Fibroblast of lung (primary cell): Measurements from ENCODE around the gene KIAA1328. TPM values are rescaled to one million over a fixed set of nuclear protein-coding genes. Genes with fewer than 3 reads are reported as not detected.
"Not testable (repeated sequence)": the region's sequence is repeated elsewhere in the genome, so short reads cannot be mapped to it uniquely, and the experiment has no call there.

Experiments
- DNase-seq, 2 donors: peaks; one replicate each; pipeline versions ENCODE4 v3.0.0 to v3.0.0-alpha.2; 2010; ENCODE audit warnings: low read depth in 2 of 2
- H2AFZ ChIP-seq: 2 replicates; pipeline ENCODE4 v1.5.1; 2012; ENCODE audit warnings: low read length, control low read depth, inconsistent platforms
- H3K27ac ChIP-seq: 2 replicates; pipeline ENCODE4 v1.5.1; 2011; ENCODE audit warnings: low read length, control low read depth; ENCODE audit not compliant: insufficient read depth
- H3K27me3 ChIP-seq: 2 replicates; pipeline ENCODE4 v1.5.1; 2011; ENCODE audit warnings: mild to moderate bottlenecking, low read length; ENCODE audit not compliant: control insufficient read depth, insufficient read depth
- H3K36me3 ChIP-seq: 2 replicates; pipeline ENCODE4 v1.5.1; 2011; ENCODE audit warnings: low read length; ENCODE audit not compliant: control insufficient read depth, insufficient read depth
- H3K4me1 ChIP-seq: 2 replicates; pipeline ENCODE4 v1.5.1; 2011; ENCODE audit warnings: low read length; ENCODE audit not compliant: control insufficient read depth, insufficient read depth; ENCODE audit errors: extremely low read depth
- H3K4me2 ChIP-seq: 2 replicates; pipeline ENCODE4 v1.5.1; 2011; ENCODE audit warnings: low read length, control low read depth; ENCODE audit not compliant: insufficient read depth; ENCODE audit errors: extremely low read depth
- H3K4me3 ChIP-seq, 4 experiments: fragments of 200-600 bp in 1 of 4; sonication (generic) in 1 of 4; replicated peaks in 1 of 4; 2 replicates each; pipeline ENCODE4 v1.5.1; 2011 to 2016; ENCODE audit warnings: low read length in 4 of 4, low read depth in 3 of 4, mild to moderate bottlenecking in 3 of 4, control low read depth in 2 of 4, inconsistent platforms in 1 of 4, mixed read lengths in 1 of 4; ENCODE audit not compliant: insufficient read depth in 1 of 4; ENCODE audit errors: control extremely low read depth in 1 of 4
- H3K79me2 ChIP-seq: 2 replicates; pipeline ENCODE4 v1.5.1; 2012; ENCODE audit warnings: mild to moderate bottlenecking, low read length, inconsistent platforms; ENCODE audit not compliant: control insufficient read depth, insufficient read depth
- H3K9ac ChIP-seq: 2 replicates; pipeline ENCODE4 v1.5.1; 2011; ENCODE audit warnings: mild to moderate bottlenecking, low read length, control low read depth; ENCODE audit not compliant: insufficient read depth
- H3K9me3 ChIP-seq: 2 replicates; pipeline ENCODE4 v1.5.1; 2012; ENCODE audit warnings: low read depth, low read length; ENCODE audit not compliant: control insufficient read depth, insufficient read depth
- H4K20me1 ChIP-seq: 2 replicates; pipeline ENCODE4 v1.5.1; 2011; ENCODE audit warnings: low read length; ENCODE audit not compliant: control insufficient read depth, insufficient read depth; ENCODE audit errors: extremely low read depth
- CTCF ChIP-seq, 2 donors: IDR thresholded peaks in 1 of 2; conservative IDR thresholded peaks in 1 of 2; 1 replicate in 1 of 2; 2 replicates in 1 of 2; pipeline ENCODE4 v1.5.1; 2011 to 2012; ENCODE audit warnings: low read length in 2 of 2, control low read depth in 1 of 2, inconsistent platforms in 1 of 2, low read depth in 1 of 2, mild to moderate bottlenecking in 1 of 2
- EZH2 ChIP-seq: IDR thresholded peaks from 2 replicates; pipeline ENCODE4 v1.5.1; 2012; ENCODE audit warnings: low read length, control low read depth, mild to moderate bottlenecking; ENCODE audit errors: missing control alignments
- polyA plus RNA-seq, 2 donors: library from polyadenylated mRNA; depleted of rRNA in 1 of 2; stranded (reverse) in 1 of 2; unstranded in 1 of 2; fragments of >200 nt; gene quantifications; 2 replicates each; pipeline ENCODE4 v1.2.1, GENCODE V29; 2011 to 2012; ENCODE audit warnings: missing spikeins in 1 of 2
- total RNA-seq: library from RNA; depleted of rRNA; stranded (reverse); fragments of >200 nt; gene quantifications from 2 replicates; pipeline ENCODE4 v1.2.1, GENCODE V29; 2014

Gene KIAA1328
- total and polyA plus RNA-seq, 2 donors (not counting 1 experiment from before 2014, with no cell fraction given) = 4.3 to 4.5 TPM

- H2AFZ ChIP-seq = no peak overlapping the region
- H3K27ac ChIP-seq = no peak overlapping the region
- H3K4me2 ChIP-seq = no peak overlapping the region
- H3K9me3 ChIP-seq = no peaks in the 10 kb centered on the region
- no peaks in the 10 kb centered on the region for H3K27me3 ChIP-seq
- no peaks in the 10 kb centered on the region for H4K20me1 ChIP-seq
- H3K9ac ChIP-seq = no peak overlapping the region
- H3K36me3 ChIP-seq = no peaks in the 10 kb centered on the region
- DNase-seq = no peak
- no peaks in the 10 kb centered on the region for H3K79me2 ChIP-seq
- no peak overlapping the region for H3K4me3 ChIP-seq
- H3K4me1 ChIP-seq = peaks cover 6% of the 10 kb centered on the region
- TF ChIP-seq EZH2 (no peak), CTCF (conservative IDR thresholded peaks at IDR 0.05 in 1 of 2, IDR thresholded peaks at IDR 0.05 in 1 of 2; ENCODE audit: low read depth in 1 of 2, low read length in 2 of 2) (no peak)
These were observed 13.9 kb upstream of the KIAA1328 start for GRCh38 chr18:36814994-36815393.

- H2AFZ ChIP-seq, H4K20me1 ChIP-seq, H3K4me2 ChIP-seq, H3K4me3 ChIP-seq, H3K79me2 ChIP-seq, DNase-seq, H3K4me1 ChIP-seq, H3K36me3 ChIP-seq, H3K9ac ChIP-seq, H3K27me3 ChIP-seq, H3K9me3 ChIP-seq, H3K27ac ChIP-seq: not testable (repeated sequence)
These were observed 12.8 kb upstream of the KIAA1328 start for GRCh38 chr18:36816096-36816495.

- no peak overlapping the region for H3K27ac ChIP-seq
- no peak overlapping the region for H2AFZ ChIP-seq
- H4K20me1 ChIP-seq = no peaks in the 10 kb centered on the region
- no peak for TF ChIP-seq EZH2
- no peak for TF ChIP-seq CTCF (conservative IDR thresholded peaks at IDR 0.05 in 1 of 2, IDR thresholded peaks at IDR 0.05 in 1 of 2; ENCODE audit: low read depth in 1 of 2, low read length in 2 of 2)
- H3K27me3 ChIP-seq = no peaks in the 10 kb centered on the region
- H3K9me3 ChIP-seq = no peaks in the 10 kb centered on the region
- H3K9ac ChIP-seq = no peak overlapping the region
- H3K4me1 ChIP-seq = no peaks in the 10 kb centered on the region
- H3K4me2 ChIP-seq = no peak overlapping the region
- no peak for DNase-seq
- H3K4me3 ChIP-seq = no peak overlapping the region
- no peaks in the 10 kb centered on the region for H3K79me2 ChIP-seq
- H3K36me3 ChIP-seq = no peaks in the 10 kb centered on the region
These were observed 11.9 kb upstream of the KIAA1328 start for GRCh38 chr18:36817039-36817438.
